ENCODE results near the gene ZNF22.

The ZNF22 gene

DNA sequence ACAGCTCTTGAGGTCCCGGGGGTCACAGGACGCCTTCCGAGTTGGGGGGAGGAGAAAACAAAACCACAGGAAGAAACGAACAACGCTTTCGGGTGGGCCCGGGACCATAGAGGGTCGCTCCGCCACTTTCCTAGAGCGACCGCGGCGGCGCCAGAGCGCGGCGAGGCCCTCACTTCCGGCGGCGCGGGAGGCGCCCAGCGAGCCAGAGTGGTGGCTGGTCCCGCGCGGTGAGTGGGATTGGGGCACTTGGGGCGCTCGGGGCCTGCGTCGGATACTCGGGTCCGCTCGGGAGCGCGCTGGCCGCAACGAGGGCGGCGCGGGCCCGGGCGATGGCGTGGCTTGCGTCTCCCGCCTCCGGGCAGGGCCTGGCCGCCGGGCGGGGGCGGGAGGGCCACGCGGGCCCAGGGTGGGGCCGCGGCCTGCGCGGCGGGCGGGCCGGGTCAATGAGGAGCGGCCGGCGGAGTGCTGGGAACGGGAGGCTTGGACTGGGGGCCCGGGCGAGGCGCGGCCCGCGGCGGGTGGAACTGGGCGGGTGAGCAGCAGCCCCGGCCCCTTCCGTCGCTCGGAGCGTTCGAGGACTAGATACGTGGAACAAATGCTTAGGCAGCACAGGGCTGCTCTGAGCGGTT is at the start of gene ZNF22:
TSS of gene ZNF22 (plus strand) at position 172 of the 629 bp plus-strand sequence. CDS start 2,446 bp downstream, outside the sequence.
- peak; percentile 79 for DNase-seq

DNA sequence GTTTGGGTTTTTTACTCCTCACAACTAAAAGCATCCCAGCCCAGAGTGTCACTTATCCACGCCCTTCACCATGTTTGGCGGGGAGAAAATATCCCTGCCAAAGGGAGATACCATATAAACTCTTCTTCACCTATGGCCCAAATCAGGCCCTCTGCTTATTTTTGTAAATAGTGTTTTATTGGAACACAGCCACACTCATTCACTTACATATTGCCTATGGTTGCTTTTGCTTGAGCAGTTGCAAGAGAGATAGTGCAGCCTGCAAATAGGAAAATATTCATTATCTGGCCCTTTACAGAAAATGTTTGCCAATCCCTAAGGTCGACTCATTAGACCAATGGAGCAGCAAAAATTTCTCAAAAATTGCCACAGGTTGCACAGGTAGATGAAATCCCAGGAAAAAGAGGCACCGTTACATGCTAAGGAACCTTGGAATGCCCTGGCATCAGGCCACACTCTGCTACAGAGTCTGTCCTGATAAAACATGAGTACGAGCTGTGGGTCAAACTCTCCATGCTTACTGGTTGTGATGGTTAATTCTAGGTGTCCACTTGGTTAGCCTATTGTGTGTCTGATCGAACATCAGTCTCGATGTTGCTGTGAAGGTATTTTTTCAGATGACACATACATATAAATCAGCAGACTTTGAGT is 49.0 kb upstream of the ZNF22 start:
- DNase-seq: no peak

DNA sequence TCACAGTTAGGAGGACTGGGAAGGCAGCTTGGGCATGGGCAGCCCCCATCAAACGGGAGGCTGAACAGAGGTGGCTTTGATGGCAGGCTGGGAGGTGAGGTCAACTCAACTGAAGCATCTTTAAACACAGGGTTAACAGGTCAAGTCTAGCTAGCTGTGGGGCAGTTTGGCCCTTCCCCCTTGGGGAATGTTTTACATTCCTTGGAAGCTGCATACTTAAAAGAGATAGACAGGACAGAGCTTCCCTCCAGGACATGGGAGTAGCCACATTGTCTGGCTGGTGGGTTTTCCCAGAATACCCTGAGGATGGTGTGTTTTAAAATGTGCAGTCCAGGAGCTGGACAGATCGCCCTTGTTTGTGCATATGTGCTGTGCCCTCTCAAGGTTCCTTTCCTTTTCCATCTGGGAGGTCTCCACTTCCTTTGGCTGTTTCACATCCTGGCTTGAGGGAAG is 47.9 kb upstream of the ZNF22 start:
- DNase-seq: no peak

DNA sequence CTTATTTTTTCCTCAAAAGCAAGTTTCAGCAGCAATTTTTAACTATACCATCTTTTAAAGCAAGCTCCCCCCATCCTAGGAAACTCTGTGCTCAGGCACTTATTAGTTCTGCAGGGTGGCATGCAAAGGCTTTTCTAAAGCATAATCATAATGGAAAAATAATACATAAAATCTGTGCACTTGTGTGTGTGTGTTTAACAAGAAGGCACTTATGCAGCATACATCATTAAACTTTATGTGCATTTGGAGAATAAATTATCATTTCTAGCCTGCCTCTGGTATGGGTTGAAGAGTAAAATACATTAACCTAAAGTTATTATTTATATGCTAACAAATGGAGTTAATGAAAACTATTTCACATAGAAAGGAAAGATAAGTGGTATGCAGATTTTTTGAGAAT is 46.7 kb upstream of the ZNF22 start:
- no peak for DNase-seq

DNA sequence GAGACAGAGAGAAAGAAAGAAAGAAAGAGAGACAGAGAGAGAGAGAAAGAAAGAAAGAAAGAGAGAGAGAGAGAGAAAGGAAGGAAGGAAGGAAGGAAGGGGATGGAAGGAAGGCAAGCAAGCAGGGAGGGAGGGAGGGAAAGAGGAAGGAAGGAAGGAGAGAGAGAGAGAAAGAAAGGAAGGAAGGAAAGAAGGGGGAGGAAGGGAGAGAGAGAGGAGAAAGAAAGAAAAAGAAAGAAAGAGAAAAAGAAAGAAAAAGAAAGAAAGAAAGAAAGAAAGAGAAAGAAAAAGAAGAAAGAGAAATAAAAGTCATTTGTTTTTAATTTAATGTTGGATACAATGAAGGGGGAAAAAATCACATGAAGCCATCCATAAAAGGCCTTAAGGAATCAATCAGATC is 45.8 kb upstream of the ZNF22 start:
- no peak for DNase-seq

DNA sequence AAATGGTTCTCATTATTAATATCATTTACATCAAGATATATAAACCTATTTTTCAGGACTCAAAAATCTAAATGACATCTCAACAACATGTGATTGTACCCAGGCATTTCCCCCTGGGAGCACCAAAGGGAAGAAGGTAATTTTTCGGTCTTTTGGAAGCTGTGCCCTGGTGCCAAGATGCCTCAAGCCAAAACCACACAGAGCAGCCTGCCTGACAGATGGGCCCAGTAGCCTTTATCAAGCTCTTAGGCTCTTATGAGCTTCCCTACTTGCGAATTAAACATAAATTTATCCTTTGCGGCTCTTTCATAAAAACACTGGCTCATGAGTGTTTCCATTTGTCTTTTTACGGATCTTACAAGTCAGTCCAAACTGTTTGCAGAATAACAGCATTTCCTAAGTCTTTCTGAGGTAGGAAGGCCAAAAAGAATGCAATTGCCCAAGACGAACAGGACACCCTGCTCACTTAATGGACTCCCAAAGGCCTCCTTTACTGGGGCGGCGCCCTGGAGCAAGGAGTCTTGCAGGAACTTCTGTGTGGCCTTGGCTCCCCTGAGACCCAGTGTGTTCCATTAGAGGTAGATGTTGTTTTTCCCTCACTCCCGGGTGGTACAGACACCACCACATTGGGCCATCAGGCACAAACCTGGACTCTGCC is 45.2 kb upstream of the ZNF22 start:
- DNase-seq: no peak

DNA sequence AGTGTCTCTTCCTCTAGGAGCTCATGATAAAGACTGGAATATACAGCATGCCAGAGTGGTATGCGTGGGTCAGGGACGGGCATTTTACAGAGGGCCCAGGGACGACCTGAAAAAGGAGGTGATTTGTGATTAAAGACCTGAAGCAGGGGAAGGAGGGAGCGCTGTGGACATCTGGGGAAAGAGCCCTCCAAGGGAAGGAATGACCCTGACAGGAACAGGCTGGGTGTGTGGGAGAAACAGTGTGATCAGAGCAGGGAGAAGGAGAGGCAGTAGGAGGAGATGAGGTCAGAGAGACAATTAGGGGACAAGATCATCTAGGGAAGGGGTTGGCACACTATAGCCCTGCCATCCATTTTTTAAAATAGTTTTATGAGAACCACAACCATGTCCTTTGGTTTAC is 44.5 kb upstream of the ZNF22 start:
- DNase-seq: no peak

DNA sequence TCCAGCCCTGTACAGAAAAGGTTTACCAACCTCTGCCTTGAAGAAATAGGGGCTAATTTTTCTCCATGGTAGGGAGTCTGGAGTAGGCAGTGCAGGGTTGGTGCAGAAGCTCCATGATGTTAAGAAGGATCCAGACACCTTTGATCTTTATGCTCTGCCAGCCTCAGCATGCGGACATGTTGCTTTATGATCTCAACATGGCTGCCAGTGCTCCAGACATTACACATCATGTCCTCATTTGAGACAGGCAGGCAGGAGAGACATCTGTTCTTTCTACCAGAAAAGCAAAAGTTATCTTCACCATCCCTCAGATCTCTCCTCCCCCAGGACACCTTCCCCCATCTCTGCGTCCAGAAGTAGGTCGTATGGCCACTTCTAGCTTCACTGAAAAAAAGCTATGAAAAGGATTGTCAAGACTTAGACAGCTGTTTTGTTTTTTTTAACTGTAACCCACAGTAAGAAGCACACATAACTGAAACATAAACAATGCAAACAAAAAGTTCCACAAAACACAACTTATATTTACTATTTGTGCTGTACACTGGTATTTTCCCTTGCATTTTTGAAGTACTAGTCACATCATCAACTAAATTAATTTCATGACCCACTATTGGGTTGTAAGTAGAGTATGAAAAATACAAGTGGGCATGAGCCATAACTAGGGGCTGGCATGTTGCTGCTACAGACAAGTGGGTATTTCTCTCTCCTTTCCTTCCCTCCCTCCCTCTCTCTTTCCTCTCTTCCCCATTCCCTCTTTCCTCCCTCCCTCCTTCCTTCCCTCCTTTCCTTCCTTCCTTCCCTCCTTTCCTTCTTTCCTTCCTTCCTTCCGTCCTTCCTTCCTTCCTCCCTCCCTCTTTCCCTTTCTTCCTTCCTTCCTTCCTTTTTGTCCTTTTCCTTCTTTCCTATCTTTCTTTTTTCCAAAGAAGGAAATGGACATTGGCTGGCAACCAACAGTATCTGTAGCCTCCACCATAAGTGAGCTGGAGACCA is 43.7 kb upstream of the ZNF22 start:
- no peak for DNase-seq

DNA sequence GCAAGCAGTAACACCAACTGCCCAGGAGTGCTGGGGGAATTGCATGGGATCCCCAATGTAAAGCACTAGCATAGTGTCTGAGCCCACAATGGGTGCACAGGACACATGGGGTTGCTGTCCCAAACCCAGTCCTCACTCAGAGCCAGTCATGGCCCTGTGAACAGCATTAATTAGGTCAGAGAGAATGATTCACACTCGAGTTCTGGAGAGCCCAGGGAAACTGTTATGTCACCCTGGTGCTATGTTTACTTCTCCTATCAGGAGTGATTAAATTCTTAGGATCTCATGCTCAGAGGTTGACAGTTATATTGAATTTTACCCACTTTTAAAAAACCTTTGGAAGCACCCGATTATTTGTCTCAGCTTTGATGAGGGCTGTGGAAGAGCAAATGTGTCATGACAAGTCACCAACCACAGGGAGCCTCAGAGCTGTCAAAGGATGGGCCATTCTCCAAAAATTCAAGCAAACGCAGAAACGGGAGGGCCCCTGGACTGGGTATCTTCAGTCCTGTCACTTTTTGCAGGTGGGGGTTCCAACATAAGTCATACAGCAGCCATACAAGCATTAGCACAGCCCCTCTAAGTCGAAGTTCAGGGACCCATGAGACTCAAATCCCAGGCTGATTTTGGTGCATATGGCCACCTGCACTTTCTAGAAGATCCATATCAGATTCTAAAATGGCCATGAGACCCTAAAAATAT is 42.4 kb upstream of the ZNF22 start:
- DNase-seq: no peak

DNA sequence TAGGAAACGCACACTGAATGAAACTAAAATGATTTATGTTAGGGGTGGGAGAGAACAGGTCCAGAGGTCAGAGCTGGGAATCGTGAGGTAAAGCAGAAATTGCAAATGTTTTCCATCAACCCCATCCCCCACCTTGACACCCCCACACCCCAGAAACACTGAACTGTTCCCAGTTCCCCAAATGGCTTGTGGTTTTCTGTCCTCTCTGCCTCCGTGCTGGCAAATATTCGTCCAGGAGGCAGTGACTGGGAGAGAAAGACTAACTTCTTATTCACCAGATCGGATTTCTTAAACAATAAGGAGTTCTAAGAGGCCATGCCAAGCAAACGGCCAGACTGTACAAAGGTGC is 41.9 kb upstream of the ZNF22 start:
- no peak for DNase-seq

DNA sequence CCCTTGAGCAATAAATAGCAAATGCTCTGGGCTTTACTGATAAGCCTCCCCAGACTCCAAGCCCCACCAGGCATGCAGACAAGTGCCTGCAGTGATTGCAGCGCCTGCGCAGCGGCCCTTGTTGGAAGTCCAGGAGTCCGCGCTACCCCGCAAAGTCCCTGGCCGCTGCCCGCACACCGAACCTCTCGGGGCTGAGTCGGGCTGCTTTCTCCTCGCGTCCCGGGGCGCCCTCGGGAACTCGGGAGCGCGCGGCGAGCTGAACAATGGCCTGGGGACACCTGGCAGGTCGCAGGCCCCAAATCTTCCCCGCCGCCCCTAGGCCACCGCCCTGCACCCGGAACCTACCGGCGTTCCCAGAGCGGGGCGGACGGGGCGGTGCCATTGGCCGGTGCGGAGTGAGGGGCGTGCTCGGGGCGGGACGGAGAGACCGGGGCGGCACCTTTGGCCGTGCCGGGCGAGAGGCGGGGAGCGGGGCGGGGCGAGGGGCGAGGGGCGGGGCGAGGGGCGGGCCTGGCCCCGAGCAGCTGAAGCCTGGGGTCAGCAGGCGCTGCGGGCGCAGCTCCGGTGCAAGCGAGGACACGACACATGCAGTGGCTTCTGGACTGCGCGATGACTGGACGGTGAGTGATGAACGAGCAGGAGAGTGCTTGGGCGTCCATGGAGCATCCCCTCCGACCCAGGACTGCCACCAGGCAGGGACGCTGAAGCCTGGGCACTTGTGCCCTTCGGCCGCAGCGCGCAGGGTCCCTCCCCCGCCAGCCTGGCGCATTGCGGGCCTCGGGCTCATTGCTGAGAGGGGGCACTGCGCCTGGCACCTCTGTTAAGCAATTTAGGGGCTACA is 41.3 kb upstream of the ZNF22 start, which contains the start of gene RASSF4:
TSS of gene RASSF4 (plus strand) at position 556 of the 841 bp plus-strand sequence. CDS start 10,401 bp downstream, outside the sequence.
- peak; percentile 92 for DNase-seq

DNA sequence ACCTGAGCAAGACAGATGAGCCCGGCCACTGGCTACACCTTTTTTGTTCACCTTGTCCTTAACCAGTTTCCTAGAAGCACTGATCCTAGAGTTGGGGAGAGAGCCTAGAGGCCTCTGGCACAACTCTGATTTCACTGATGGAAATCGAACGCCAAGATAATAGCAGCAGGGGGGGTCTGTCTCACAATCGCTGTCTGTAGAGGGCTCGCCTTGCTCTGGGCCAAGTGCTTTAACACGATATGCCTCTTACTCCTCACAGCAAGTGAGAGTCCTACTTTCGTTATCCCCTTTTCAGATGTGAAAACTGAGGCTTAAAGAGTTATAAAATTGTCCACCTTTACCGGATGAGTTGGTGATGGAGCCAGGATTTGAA is 40.6 kb upstream of the ZNF22 start:
- DNase-seq: no peak

DNA sequence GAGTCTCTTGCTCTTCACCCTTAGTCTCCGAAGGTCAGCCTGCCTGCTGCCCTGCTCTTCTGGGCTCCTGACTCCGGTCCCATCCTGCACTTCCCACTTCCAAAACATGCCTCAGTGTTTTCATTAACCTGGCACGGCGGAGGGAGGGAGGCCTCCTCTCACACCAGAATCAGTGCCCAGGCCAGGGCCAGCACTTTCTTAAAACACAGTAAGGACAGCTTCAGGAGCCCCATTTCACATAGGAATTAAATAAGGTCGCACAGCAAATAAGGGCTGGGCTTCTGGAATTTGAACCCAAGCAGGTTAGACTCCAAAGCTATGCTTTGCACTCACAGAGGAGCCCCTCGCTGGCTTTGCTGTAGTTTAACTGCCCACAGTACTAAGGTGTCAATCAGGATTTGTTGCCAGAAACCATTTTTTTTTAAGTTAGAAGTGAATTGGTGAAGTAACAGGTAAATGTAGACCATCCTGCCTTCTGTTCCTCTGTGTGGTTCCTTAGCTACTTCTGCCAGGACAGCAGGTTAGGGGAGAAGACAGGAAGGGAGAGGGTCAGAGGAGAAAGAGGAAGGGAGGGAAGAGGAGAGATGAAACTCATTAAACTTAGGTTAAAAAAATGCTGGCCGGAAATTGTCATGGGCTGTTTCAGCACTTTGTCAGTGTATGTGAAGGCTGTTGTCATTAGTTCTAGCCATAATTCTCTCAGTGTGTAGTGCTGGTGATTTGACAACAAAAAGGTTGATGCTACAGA is 40.1 kb upstream of the ZNF22 start:
- DNase-seq: no peak

DNA sequence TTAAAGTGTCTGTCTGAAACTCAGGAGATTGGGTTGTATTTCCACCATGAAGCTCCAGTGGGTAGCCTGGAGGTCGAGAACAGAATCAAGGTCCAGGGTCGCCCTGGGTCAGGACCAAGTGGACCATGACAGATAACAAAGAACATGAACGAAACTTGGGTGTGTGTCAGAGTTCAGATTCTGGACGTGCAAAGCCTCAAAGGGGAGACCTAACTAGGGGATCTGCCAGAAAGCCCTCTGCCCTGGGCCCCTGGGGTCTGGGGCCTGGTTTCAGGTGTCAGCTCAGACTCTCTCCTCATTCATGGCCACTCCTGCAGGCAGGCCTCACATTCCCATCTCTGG is 39.5 kb upstream of the ZNF22 start:
- no peak for DNase-seq

DNA sequence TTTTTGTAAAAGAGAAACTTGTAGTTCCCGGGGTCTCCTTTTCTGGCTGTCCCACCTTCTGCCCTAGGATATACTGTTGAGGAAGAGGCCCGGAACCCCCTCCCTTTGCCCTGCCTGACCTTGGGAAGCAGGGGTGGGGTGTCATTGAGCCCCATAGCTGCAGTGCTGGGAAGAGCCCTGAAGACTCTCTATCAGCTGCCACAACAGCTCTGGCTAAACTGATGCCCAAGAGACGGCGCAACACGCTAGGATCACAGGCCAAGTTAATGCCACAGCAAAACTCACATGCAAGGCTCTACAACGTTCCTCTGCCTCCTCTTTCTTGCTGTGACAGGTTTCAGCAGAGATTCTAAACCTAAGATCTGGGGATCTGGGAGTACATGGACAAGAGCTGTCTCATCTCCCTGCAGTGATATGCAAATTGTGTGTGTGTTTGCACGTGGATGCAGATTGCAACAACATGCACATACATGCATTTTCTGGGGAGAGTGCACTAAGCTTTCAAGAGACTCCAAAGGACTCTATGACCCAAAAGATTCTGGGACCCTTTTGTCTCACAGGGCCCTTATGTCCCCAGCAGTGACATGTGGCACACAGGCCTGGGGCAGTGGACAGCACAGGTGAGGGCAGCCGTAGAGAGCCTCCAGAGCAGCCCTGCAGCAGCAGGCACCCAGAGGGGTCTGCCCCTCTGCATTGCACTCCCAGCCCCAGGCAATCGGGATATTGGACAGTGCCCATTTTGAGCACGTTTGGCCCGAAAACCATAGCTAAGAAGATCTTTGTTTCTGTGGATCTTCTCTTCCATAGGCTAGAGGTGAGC is 38.6 kb upstream of the ZNF22 start:
- DNase-seq: no peak

DNA sequence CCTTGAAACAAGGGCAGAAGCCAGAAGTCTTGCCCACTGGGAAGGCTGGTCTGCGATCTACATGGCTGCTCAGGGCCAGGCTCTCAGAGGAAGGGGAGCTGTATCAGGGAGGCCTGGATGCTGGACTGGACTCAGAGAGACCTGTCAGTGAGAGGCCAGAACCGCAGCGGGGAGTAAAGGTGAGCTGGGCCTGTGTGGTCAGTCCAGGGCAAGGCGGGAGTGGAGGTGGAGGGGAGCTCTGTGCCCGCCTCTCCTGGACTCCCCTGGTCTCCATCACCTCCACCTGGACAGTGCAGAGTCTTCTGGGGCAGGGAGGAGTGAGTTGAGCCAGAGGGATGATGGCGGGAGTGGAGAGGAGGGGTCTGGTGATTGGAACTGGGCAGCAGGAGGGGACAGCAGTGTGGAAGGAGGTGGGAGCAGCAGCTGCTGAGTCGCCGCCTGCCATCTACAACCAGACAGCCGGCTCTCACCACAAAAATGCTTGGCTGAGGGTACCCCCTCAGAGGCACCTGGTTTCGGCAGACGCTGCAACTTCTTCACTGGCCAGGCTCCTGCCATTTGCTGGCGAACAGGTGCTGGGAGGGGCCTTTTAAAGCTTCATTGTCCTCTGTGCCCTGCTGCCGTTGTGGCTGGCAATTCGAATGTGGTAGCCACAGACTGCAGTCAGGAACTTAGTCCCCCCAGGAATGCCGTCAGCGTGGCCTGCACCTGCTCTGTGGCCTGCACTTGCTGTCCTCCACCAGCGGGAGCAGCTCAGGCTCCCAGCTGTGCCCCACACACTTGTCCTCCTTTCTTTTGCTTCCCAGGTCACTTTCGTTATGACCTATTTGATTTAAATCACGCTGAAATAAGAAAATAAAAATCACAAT is 37.6 kb upstream of the ZNF22 start:
- DNase-seq: no peak

DNA sequence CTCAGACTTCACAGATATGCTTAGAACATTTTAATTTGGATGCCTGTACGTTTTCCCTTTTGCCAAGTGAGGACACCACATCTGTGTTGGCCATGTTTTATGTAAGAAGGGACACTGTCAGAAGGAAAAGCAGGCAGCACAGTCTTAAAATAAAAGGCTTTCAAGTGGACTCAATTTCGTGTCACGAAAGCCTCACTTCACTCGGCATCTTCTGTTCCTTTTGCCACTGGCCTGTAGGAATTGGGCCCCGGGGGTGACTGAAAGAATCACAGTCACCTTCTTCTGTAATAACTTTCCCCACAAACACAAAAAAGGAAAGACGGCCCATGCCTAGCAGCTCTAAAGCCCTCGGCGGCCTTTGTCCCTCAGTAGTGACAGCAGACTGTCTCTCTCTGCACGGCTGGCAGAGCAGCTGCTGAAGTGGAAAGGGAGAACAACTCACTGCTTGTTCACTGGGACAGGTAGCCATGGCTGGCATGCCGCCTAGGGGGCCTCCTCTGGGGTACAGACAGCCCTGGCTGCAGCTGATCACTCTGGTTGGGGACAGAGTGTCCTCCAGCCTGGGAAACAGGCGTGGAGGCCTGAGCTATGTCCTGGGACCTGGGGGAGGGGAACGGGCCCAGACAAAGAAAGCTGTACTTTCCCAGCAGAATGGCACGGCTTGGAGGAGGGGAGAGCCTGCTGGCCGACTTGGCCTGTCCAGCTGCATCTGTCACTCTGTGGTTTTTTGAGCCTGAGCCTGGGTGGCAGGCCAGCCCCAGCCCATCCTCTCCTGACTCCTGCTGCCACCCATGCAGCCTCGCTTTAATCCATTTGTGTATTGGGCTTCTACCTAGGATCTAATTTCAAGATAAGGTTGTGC is 36.7 kb upstream of the ZNF22 start:
- no peak for DNase-seq

DNA sequence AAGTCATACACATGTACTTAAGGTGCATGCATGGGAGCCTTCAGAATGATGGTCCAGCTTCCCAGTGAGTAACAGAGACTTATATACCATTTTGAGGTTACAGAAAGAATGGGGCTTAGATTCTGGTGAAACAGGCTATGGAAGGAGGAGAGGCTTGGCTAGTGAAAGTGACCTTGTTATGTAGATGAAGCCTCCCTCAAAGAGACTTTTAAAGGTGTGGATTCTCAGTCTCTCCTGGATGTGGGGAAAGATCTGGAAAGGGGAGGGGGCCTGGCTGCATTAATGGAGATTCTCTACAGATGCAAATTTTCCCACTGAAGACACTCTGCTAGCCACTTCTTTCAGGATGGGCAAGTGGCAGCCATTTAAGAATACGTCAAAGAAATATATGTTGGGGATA is 35.6 kb upstream of the ZNF22 start:
- DNase-seq: no peak
